GM19455 (cell line): ENCODE results near the gene PIWIL1.

Source experiments
- ATAC-seq: cut with Tn5 transposase; IDR thresholded peaks from one replicate; pipeline ENCODE4 v1.9.1; 2021; ENCODE audit not compliant: unreplicated experiment

PIWIL1 gene

GRCh38 chr12:130337488-130338303, at the start of gene PIWIL1:
Gene PIWIL1 (plus strand): TSS chr12:130337887. CDS start chr12:130342592, 4,705 bp downstream.
- ATAC-seq = no peak

GRCh38 chr12:130288206-130288605, 49.5 kb upstream of the PIWIL1 start:
- no peak for ATAC-seq

DNA sequence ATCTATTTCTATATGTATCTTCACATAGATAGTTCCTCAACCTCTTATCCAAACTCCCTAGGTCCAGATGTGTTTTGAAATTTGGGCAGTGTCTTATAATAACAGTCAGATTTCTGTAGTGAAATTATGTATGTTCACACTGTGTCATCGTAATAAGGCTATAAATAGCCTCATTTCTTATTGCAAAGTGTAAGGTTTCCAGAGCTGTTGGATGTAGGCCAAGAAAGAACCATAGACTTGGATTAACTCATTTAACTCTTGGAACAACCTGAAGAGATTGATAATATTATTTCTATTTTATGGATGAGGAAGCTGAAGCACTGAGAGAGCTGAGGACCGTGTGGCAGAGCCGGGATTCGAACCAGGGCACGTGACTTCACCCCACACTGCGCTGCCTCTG, 49.0 kb upstream of the PIWIL1 start:
- ATAC-seq = no peak

- ATAC-seq = no peak
Observed at GRCh38 chr12:130290114-130290513, 47.6 kb upstream of the PIWIL1 start.

DNA sequence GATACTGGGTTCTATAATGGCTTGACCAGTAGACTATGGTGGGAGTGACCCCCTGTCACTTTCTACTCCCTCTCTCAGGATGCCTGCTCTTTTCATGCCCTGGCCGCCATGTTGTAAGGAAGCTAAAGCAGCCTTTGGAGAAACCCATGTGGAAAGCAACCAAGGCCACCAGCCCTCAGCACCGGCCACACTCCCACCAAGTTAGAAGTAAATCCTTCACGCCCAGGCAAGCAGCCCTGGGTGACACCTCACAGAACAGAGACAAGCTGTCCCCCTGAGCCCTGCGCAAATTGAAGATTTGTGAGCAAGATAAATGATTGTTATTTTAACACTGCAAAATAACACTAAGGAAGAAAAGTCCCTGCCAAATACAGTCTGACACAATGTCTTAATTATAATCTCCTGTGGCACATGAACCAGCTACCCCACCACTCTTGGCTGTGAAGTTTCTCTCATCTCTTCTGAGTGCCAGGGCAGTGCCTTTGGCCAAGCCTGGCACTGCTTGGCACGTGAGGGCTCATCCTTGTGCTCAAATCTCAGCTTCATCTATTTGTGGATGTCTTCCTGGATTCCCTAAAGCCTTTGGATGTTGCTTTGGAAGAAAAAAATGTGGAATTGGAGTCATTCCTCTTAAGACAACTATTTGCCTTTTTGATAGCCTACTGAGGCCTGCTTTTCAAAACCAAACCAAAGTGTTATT, 39.2 kb upstream of the PIWIL1 start:
- no peak for ATAC-seq

- ATAC-seq = no peak
Observed at GRCh38 chr12:130299574-130299973, 38.1 kb upstream of the PIWIL1 start.

DNA sequence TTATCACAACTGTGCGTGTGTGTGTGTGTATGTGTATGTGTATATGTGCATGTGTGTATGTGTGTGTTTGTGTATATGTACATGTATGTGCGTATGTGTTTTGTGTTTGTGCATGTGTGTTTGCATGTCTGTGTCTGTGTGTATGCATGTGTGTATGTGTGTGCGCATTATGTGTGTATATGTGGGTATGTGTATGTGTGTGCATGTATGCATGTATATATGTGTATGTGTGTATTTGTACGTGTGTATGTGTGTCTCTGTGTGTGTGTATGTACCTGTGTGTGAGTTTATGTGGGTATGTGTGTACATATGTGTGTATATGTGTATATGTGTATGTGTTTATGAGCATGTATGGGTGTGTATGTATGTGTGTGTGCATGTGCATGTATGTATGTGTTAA, 37.6 kb upstream of the PIWIL1 start:
- no peak for ATAC-seq

DNA sequence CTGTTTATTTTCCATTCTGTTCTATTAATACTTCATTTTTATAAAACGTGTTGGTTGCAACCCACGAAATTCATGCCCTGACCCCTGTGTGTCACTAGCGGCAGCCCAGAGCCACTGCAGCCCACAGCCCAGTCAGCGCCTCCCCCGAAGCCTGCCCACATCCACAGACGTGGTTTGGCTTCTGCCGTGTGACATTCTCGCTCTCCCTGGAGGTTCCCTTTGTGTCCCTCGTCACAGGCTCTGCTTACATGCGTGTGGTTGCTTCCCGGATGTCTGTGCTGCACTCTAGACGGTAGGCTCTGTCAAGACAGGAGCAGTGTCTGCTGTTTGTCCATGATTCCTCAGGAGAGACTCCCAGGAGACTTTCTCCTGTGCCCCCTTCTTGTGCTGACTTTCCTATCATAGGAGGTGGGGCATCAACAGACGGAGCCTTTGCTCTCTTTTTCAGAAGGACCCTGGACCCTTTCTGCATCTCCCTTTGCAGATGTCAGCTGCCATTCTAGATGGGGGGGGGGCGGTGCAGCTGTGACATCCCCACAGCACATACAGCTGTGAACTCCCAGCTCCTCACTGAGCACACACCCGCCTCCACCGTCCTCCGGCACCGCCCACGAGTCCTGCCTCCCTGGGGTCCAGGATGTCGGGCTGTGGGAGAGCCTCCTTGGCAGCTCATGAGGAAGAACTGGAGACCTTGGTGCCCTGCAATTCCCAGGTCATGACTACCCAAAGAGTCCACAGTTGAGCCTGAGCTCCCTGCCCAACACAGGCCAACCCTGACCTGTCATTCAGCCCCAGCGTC, 36.8 kb upstream of the PIWIL1 start:
- no peak for ATAC-seq

DNA sequence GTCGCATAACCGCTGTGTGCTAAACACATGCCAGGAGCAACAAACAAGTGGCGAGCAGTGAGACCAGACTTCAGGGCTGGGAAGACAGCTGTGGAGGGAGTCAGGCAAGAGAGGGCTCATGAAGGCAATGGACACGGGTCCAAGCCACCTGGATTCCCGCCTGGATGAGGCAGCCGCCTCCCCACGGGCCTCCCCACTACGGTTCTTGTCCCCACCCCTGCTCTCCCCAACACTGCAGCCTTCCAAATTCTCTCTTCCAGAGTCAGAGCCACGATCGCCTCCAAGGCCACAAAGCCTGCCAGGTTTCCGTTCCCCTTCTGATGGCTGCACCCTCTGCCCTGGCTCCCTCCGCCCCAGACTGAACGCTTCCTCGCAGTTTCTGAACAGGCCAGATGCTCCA, 36.1 kb upstream of the PIWIL1 start:
- ATAC-seq = no peak

GRCh38 chr12:130303781-130304180, 33.9 kb upstream of the PIWIL1 start:
- no peak for ATAC-seq

DNA sequence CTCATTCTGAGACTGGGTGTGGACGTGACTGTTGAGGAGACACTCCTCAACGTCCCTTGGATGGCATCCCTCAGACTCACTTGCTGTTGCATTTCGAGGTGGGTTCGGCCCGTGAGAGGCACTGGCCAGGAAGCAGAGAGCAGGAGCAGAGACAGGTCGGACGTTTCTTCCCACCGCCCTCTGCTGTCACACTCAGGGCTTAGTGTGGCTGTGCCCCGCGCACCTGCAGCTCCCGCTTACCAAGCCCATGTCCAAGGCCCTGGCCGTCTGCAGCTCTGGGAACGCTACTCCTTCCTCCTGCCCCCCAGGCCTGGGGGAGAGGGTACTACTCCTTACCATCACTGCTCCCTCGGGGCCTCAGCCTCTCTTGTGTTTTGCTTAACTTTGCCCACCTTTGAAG, 29.8 kb upstream of the PIWIL1 start:
- no peak for ATAC-seq

DNA sequence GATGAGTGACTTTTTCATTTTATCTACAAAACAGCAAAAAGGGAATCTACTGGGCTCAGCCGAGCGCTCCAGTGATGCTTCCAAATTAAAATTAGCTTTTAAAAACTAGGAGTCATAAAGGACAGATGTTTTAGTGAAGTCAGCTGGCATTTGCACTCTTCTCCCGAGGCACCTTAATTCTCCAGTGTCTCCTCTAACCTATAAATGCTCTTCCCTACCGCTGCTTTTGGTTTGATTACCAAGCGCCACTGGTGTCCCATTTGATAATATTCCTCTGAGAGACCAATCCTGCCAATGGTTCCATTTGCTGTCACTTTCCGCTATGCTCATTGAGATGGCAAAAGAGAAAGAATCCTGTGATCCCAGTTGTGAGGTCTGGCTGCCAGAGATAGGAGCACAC, 29.3 kb upstream of the PIWIL1 start:
- no peak for ATAC-seq

- ATAC-seq = no peak
Observed at GRCh38 chr12:130316251-130316650, 21.4 kb upstream of the PIWIL1 start.

GRCh38 chr12:130320536-130320935, 17.2 kb upstream of the PIWIL1 start:
- no peak for ATAC-seq

DNA sequence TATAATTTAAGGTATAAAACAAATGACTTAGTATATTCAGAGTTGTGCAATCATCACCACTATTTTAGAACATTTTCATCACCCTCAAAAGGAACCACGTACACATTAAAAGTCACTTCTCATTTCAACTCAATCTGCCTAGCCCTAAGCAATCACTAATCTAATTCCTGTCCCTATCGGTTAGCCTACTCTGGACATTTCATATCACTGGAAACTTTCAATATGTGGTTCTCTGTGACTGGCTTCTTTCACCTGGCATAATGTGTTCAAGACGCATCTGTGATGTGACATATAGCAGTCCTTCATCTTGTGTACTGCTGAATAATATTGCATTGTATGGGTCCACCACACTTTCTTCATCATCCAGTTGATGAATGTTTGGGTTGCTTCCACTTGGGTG, 15.4 kb upstream of the PIWIL1 start:
- no peak for ATAC-seq

DNA sequence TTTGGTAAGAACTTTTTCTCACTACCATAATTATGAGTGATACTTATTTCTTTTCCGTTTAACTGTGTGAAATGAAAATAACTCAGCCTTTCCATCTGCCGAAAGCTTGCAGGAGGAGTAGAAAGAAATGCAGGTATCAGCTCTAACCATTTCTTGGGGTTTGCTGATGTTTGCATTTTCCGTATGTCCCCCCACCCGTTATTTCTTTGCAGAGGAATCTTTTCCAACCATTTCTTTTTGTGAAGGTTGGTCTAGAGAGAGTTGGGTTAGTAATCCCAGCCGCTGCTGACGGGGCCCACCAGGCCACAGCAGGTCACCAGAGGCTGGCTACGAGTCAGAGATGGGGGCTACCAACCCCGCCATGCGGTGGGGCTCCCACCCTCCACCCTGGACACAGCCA, 7.0 kb upstream of the PIWIL1 start:
- ATAC-seq = no peak

DNA sequence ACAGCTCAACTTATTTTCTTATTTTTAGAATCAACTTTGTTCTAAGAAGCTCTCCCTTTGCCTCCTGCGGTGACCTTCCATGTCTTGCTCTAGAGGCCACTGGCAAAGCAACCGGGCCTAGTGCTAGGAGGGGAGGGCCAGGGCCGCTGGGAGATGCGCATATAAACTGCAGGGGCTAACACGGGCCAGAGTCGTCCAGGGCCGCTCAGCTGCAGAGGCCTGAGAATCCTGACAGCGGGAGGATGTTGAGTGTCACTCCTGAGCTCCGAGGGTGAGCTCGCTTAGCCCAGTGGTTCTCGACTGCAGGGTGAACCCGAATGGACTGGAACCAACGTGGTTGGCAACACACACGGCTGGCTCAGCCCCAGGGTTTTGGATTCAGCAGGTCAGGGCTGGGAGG, 6.5 kb upstream of the PIWIL1 start:
- no peak for ATAC-seq

- ATAC-seq = no peak
Observed at GRCh38 chr12:130333341-130333740, 4.3 kb upstream of the PIWIL1 start.

- ATAC-seq = no peak
Observed at GRCh38 chr12:130334399-130334798, 3.3 kb upstream of the PIWIL1 start.

DNA sequence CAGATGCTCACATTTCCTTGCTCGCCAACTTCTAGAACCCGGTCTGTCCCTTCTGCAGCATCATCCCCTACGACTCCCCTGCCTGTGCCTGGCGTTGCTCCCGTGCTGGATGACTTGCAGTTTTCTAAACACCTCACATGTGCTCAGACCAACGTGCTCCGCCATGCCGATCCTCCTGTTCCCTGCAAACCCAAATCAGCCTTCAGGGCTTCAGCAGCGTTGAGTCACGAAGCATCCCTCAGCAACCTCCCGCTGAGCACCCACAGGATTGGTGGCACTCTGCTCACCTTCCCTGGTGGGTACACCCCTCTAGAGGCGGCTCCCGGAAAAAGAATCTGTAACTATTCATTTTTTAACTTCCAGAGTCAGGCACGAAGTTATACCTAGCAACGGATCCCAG, 2.8 kb upstream of the PIWIL1 start:
- no peak for ATAC-seq

GRCh38 chr12:130335517-130336392, 1.9 kb upstream of the PIWIL1 start:
- no peak for ATAC-seq
